PFSK-1 (cell line): ENCODE data around the gene FMO2.

ENCODE experiments used
- FOXP2 ChIP-seq: optimal IDR thresholded peaks from 2 replicates; pipeline ENCODE3; 2011; ENCODE audit warnings: borderline replicate concordance, control low read depth, inconsistent platforms; ENCODE audit not compliant: insufficient read depth; ENCODE audit errors: extremely low read length, extremely low read depth
- POLR2AphosphoS5 ChIP-seq: IDR thresholded peaks from 2 replicates; pipeline ENCODE4 v1.6.1; 2012; ENCODE audit warnings: low read depth, mild to moderate bottlenecking, control low read depth, low read length, moderate library complexity
- SIN3A ChIP-seq: IDR thresholded peaks from 2 replicates; pipeline ENCODE4 v1.6.1; 2012; ENCODE audit warnings: mild to moderate bottlenecking, low read length, moderate library complexity, borderline replicate concordance; ENCODE audit not compliant: insufficient read depth
- TAF1 ChIP-seq: IDR thresholded peaks from 2 replicates; pipeline ENCODE4 v1.6.1; 2012; ENCODE audit warnings: low read length, control low read depth, borderline replicate concordance; ENCODE audit not compliant: insufficient read depth
- TF ChIP-seq, protein P1 (sequence below), 2 experiments: IDR thresholded peaks; 2 replicates each; pipeline versions ENCODE4 v1.6.1 to v1.8.0; 2011 to 2012; ENCODE audit warnings: low read depth in 2 of 2, low read length in 2 of 2, control low read depth in 1 of 2, inconsistent platforms in 1 of 2, mild to moderate bottlenecking in 1 of 2, moderate library complexity in 1 of 2; ENCODE audit not compliant: insufficient read depth in 1 of 2

Gene FMO2

DNA sequence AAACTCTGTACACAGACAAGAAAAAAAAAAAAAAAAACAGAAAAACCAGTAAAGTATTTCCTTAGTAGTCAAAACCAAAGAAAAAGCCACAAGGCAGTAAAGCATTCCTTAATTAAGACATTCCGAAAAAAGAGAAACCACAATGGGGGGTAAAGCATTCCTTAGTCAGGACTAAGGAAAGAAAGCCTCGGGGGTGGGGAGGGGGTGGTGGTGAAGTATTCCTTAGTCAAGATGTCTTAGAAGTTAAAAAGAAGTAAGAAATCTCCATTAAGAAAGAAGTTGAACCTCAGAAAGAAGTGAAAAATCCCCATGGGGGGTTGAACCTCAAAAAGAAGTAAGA lies 35.0 kb downstream of the FMO2 start:
- no peak for TF ChIP-seq POLR2AphosphoS5
- TF ChIP-seq SIN3A: no peak
- TF ChIP-seq, protein P1, sequence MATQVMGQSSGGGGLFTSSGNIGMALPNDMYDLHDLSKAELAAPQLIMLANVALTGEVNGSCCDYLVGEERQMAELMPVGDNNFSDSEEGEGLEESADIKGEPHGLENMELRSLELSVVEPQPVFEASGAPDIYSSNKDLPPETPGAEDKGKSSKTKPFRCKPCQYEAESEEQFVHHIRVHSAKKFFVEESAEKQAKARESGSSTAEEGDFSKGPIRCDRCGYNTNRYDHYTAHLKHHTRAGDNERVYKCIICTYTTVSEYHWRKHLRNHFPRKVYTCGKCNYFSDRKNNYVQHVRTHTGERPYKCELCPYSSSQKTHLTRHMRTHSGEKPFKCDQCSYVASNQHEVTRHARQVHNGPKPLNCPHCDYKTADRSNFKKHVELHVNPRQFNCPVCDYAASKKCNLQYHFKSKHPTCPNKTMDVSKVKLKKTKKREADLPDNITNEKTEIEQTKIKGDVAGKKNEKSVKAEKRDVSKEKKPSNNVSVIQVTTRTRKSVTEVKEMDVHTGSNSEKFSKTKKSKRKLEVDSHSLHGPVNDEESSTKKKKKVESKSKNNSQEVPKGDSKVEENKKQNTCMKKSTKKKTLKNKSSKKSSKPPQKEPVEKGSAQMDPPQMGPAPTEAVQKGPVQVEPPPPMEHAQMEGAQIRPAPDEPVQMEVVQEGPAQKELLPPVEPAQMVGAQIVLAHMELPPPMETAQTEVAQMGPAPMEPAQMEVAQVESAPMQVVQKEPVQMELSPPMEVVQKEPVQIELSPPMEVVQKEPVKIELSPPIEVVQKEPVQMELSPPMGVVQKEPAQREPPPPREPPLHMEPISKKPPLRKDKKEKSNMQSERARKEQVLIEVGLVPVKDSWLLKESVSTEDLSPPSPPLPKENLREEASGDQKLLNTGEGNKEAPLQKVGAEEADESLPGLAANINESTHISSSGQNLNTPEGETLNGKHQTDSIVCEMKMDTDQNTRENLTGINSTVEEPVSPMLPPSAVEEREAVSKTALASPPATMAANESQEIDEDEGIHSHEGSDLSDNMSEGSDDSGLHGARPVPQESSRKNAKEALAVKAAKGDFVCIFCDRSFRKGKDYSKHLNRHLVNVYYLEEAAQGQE (IDR thresholded peaks at IDR 0.05; ENCODE audit: insufficient read depth in 1 of 2, low read depth in 2 of 2, low read length in 2 of 2): no peak
- TF ChIP-seq FOXP2: no peak

- TF ChIP-seq SIN3A (no peak), TAF1 (no peak), POLR2AphosphoS5 (no peak), FOXP2 (no peak)
- TF ChIP-seq, protein P1 (IDR thresholded peaks at IDR 0.05; ENCODE audit: insufficient read depth in 1 of 2, low read depth in 2 of 2, low read length in 2 of 2): no peak
Observed at GRCh38 chr1:171220581-171221054, 35.5 kb downstream of the FMO2 start.

- TF ChIP-seq, protein P1 (IDR thresholded peaks at IDR 0.05; ENCODE audit: insufficient read depth in 1 of 2, low read depth in 2 of 2, low read length in 2 of 2): no peak
- no peak for TF ChIP-seq FOXP2
- TF ChIP-seq TAF1: no peak
- TF ChIP-seq SIN3A: no peak
- no peak for TF ChIP-seq POLR2AphosphoS5
Observed at GRCh38 chr1:171221665-171222591, 36.8 kb downstream of the FMO2 start.

GRCh38 chr1:171222936-171223335 lies 37.8 kb downstream of the FMO2 start:
- TF ChIP-seq FOXP2 (no peak), TAF1 (no peak), POLR2AphosphoS5 (no peak), SIN3A (no peak)
- TF ChIP-seq, protein P1 (IDR thresholded peaks at IDR 0.05; ENCODE audit: insufficient read depth in 1 of 2, low read depth in 2 of 2, low read length in 2 of 2): no peak
